ENCODE measurements around the gene GLIS1. TPM values are rescaled to one million over a fixed set of nuclear protein-coding genes. Genes with fewer than 3 reads are reported as not detected.
"Not testable (repeated sequence)": the region's sequence is repeated elsewhere in the genome, so short reads cannot be mapped to it uniquely, and the experiment has no call there.

Gene GLIS1
- total RNA-seq (0.42 TPM), polyA plus RNA-seq (2.0 TPM)

DNA sequence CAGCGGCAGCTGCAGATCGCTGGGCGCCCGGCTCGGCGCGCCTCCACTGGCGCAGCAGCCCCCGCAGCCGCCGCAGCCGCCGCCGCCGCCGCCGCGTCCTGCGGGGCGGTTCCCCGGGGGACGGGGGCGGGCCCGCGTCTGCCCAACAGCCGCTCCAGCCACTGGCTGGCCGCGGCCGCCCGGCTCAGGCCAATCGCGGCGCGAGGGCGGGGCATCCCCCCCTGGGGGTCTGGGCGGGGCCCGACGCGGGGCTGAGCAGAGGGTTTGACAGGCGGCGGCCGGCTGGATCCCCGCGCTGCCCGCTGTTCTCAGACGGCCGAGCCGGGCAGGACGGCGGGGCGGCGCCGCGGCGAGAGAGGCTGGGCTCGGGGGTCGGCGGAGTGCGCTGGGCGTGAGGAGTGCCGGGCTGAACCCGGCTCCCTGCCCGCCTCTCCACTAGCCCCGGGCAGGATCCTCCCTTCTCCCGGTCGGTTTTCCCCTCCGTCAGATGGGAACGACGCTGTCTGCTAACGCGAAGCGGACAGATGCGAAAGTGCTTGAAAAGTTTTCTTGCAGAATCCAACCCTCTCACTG, at the start of gene GLIS1:
Gene GLIS1 (minus strand): TSS at position 56 of the 573 bp plus-strand sequence. CDS start 1,100 bp downstream, outside the sequence.
- WGBS: under 1% methylated on average over 72 of the region's 73 CpGs
- Histone ChIP-seq H3K36me3 (ENCODE audit: insufficient read depth) (no peaks in the 10 kb centered on the region), H3K27ac (ENCODE audit: low read depth) (no peak within 1 kb of the TSS), H3K4me3 (ENCODE audit: low read depth, low read length) (peak within 1 kb of the TSS; percentile 59), H3K4me1 (ENCODE audit: insufficient read depth) (no peaks in the 10 kb centered on the region)
- no peak for DNase-seq (ENCODE audit: extremely low spot score)

DNA sequence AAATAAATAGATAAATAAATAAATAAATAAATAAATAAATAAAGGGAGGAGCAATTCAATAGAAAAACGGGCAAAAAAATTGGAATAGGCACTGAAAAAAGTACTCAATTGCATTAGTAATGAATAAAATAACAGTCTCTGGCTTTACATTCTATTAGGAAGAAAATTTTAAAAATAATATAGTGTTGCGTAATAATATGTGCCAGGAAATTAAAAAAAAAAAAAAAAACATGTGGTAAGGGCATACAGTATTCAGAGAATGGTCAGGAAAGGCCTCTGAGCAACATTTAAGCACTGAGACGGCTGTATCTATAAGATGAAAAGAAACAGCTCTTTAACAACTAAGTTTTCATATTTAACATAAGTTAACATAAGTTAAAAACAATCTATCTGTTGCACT, 48.7 kb upstream of the GLIS1 start:
- H3K4me3 ChIP-seq (ENCODE audit: low read depth, low read length): no peak overlapping the region
- DNase-seq (ENCODE audit: extremely low spot score): no peak
- no peaks in the 10 kb centered on the region for H3K4me1 ChIP-seq (ENCODE audit: insufficient read depth)
- no peak overlapping the region for H3K27ac ChIP-seq (ENCODE audit: low read depth)
- WGBS: 95% methylated on average over 3 of the region's 3 CpGs
- H3K36me3 ChIP-seq (ENCODE audit: insufficient read depth): no peaks in the 10 kb centered on the region

DNA sequence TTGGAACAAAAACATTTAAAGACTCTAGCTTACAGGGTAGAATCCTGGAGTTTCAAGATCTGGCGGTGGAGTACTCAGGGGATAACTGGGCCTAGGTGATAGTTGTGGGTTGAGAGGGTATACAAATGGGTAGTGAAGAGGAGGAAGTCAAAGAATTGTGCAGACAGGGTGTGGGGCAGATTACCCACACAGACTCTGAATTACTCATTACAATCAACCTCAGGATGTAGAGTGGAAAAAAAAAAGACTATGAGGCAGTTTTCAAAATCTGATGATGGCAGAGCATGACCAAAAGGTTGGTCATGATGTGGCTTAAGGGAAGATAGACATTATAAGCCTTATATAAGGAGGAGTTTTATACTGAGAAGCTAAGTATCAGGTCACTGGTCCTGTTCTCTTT, 44.1 kb upstream of the GLIS1 start:
- no peaks in the 10 kb centered on the region for H3K36me3 ChIP-seq (ENCODE audit: insufficient read depth)

DNA sequence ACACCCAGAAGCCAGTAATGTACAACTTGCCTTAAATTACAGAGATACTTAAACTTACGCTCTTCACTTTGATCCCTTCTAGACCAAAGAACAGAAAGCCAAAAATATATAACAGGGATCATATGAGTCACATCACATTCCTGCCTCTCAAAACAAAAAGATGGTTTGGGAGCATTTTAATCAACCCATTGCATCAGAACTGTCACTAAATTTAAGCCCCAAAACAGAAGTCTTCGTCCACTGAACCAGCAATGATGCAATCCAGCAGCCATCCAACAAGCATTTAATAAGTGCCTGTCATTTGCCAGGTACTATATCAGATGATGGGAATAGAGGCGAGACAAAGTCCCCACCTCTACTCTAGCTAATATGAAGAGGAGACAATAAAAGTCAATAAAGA, 42.7 kb upstream of the GLIS1 start:
- H3K36me3 ChIP-seq (ENCODE audit: insufficient read depth): peaks cover 2% of the 10 kb centered on the region
- no peak overlapping the region for H3K4me3 ChIP-seq (ENCODE audit: low read depth, low read length)
- 95% methylated on average over 3 of the region's 3 CpGs for WGBS
- H3K4me1 ChIP-seq (ENCODE audit: insufficient read depth): no peaks in the 10 kb centered on the region
- no peak for DNase-seq (ENCODE audit: extremely low spot score)
- no peak overlapping the region for H3K27ac ChIP-seq (ENCODE audit: low read depth)

More for the DNA sequence above, 44.1 kb upstream of the GLIS1 start:
- H3K27ac ChIP-seq (ENCODE audit: low read depth): no peak overlapping the region
- no peaks in the 10 kb centered on the region for H3K4me1 ChIP-seq (ENCODE audit: insufficient read depth)
- no peak overlapping the region for H3K4me3 ChIP-seq (ENCODE audit: low read depth, low read length)
- WGBS: 91% methylated on average over 1 of the region's 1 CpG
- DNase-seq (ENCODE audit: extremely low spot score): no peak

DNA sequence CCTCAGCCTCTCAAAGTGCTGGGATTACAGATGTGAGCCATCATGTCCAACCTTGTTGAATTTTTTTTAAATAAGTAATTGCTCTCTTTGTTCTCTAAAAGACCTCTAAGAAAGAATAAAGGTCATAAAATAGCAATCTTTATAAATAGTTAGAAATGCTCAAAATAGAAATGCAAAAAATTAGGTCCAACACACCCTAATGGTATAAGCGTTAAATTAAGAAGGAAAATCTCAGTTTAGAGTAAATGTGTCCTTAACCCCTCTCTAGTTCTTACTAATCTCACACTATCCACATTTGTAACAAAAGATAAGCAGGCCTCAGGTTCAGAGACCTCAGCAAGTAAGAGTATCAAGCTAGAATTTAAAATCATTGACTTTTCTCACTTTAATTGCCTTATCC, 38.3 kb upstream of the GLIS1 start:
- Histone ChIP-seq H3K36me3 (ENCODE audit: insufficient read depth) (peaks cover 2% of the 10 kb centered on the region), H3K4me3 (ENCODE audit: low read depth, low read length) (no peak overlapping the region), H3K4me1 (ENCODE audit: insufficient read depth) (no peaks in the 10 kb centered on the region), H3K27ac (ENCODE audit: low read depth) (no peak overlapping the region)
- WGBS: 97% methylated on average over 1 of the region's 1 CpG
- DNase-seq (ENCODE audit: extremely low spot score): no peak

DNA sequence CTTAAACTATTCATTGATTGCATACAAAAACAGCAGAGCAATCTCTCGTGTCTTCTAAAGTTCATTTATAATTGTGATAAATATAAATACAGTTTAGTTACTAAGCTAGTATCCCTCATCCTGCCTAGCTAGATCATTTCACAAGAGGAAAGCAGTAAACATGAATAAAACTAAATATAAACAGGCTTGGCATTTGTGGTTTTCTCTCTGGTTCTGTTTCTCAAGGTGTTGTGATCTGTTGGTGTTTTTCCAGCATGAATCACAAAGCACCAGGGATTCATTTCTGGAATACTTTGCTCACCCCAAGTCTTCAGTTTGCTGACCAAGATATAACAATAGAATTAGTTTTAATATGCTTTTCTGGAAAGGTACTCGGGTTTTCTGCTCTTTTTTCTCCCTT, 32.7 kb upstream of the GLIS1 start:
- WGBS: 81% methylated on average over 2 of the region's 2 CpGs

DNA sequence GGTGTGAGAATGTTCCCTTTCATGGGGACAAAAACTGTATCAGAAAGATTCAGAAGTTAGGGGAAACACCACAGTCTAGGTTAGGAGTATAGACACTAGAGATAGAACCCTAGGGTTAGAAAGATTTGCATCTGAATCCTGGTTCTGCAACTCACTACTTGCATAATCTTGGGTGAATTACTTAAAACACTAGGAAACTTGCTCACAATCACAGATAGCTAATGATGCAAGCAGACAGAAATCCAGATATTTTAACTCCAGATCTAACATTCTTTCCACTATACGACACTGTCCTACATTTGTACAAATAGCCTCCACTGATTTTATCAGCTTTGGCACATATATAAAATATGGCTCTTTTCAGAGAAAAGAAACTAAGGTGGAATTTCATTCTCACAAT, 30.8 kb upstream of the GLIS1 start:
- Histone ChIP-seq H3K4me1 (ENCODE audit: insufficient read depth) (no peaks in the 10 kb centered on the region), H3K36me3 (ENCODE audit: insufficient read depth) (no peaks in the 10 kb centered on the region), H3K4me3 (ENCODE audit: low read depth, low read length) (no peak overlapping the region), H3K27ac (ENCODE audit: low read depth) (no peak overlapping the region)
- DNase-seq (ENCODE audit: extremely low spot score): no peak
- WGBS: 95% methylated on average over 1 of the region's 1 CpG

More for the DNA sequence above, 32.7 kb upstream of the GLIS1 start:
- Histone ChIP-seq H3K36me3 (ENCODE audit: insufficient read depth) (no peaks in the 10 kb centered on the region), H3K4me3 (ENCODE audit: low read depth, low read length) (no peak overlapping the region), H3K27ac (ENCODE audit: low read depth) (no peak overlapping the region), H3K4me1 (ENCODE audit: insufficient read depth) (no peaks in the 10 kb centered on the region)
- DNase-seq (ENCODE audit: extremely low spot score): no peak

DNA sequence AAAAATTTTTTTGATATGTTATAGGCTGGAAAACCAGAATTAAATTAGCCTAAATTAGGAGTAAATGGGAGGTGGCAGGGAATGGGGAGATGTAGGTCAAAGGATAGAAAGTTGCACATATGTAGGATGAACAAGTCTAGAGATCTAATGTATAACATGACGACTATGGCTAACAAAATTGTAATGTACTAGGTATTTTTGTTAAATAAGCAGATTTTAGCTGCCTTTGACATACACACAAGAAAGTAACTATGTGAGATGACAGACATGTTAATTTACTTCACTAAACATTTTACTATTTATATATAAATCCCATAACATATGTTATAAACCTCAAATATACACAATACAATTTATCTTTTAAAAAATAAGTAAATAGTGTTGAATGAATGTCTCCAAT, 30.2 kb upstream of the GLIS1 start:
- no peak overlapping the region for H3K27ac ChIP-seq (ENCODE audit: low read depth)
- H3K36me3 ChIP-seq (ENCODE audit: insufficient read depth): no peaks in the 10 kb centered on the region
- DNase-seq (ENCODE audit: extremely low spot score): no peak
- no peaks in the 10 kb centered on the region for H3K4me1 ChIP-seq (ENCODE audit: insufficient read depth)
- H3K4me3 ChIP-seq (ENCODE audit: low read depth, low read length): no peak overlapping the region
- WGBS: 94% methylated on average over 1 of the region's 1 CpG

DNA sequence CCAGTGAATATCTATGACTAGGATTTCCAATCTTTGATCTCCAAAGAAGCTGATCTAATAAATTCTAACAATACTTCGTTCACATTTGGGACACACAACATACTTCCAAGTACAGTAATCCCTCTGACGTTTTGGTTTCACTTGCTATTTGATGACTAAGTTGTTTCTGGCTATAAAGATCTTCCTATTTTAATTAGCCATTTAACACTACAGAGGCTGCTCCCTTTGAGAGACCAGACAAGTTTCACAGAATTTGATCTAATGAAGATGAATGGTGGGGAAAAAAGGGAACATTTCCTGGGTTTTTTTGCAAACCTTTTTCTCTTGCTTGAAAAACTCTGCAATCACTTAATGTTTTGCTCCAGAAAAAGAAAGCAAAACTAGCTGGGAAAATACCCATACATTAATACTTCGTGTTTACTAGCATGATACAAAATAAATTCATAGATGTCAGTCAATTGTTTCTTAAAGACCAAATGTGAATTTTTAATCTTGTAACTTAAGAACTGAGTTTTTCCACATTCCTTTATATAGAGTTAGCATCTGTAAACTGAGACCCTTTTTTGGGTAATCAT, 28.0 kb upstream of the GLIS1 start:
- H3K27ac ChIP-seq (ENCODE audit: low read depth): no peak overlapping the region
- WGBS: 42% methylated on average over 3 of the region's 3 CpGs
- no peak overlapping the region for H3K4me3 ChIP-seq (ENCODE audit: low read depth, low read length)
- no peaks in the 10 kb centered on the region for H3K36me3 ChIP-seq (ENCODE audit: insufficient read depth)
- no peak for DNase-seq (ENCODE audit: extremely low spot score)
- H3K4me1 ChIP-seq (ENCODE audit: insufficient read depth): no peaks in the 10 kb centered on the region

DNA sequence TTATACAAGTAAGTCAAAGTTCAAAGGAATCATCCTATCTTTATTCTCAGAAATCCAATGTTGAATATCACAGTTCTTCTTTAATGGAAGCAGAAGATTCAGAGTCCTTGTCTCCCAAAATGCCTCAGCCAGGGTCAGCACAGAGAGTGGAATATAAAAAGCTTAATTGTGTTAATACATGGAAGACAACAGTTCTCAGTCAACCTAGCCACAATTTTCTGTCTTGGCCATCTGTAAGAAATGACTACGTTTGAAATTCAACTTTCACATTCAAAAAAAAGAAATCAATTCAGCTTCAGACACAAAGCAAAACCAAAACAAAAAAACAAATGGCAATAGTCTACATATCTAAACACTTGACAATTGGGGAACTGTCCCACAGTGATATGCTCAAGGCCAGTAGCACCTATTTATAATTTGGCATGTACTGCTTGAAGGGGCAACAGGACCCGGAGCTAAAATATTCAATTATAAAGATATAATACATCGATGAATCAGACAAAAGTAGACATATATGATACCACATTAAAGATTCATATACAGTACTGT, 27.3 kb upstream of the GLIS1 start:
- Histone ChIP-seq H3K4me1 (ENCODE audit: insufficient read depth) (no peaks in the 10 kb centered on the region), H3K36me3 (ENCODE audit: insufficient read depth) (no peaks in the 10 kb centered on the region), H3K27ac (ENCODE audit: low read depth) (no peak overlapping the region), H3K4me3 (ENCODE audit: low read depth, low read length) (no peak overlapping the region)
- 84% methylated on average over 3 of the region's 3 CpGs for WGBS
- no peak for DNase-seq (ENCODE audit: extremely low spot score)

DNA sequence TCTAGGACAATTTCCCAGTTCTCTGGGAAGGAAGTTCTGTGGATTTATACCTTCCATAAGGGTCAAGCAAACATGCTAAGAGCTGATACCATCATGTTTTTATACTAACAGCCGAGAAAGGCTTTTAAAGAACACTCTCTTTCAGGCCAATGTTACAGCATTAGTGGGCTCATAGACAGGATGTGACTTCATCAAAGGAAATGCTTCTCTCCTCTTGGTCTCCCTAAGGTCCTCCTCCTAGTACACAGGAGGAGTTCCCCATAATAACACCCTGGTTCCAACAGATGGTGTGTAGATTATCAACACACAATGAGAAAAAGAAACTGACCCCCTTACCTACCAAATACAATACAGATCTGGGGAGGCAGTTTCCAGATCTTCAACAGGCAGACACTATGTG, 26.7 kb upstream of the GLIS1 start:
- Histone ChIP-seq H3K27ac (ENCODE audit: low read depth) (no peak overlapping the region), H3K4me1 (ENCODE audit: insufficient read depth) (no peaks in the 10 kb centered on the region), H3K4me3 (ENCODE audit: low read depth, low read length) (no peak overlapping the region), H3K36me3 (ENCODE audit: insufficient read depth) (no peaks in the 10 kb centered on the region)
- WGBS: 77% methylated on average over 1 of the region's 1 CpG
- no peak for DNase-seq (ENCODE audit: extremely low spot score)

DNA sequence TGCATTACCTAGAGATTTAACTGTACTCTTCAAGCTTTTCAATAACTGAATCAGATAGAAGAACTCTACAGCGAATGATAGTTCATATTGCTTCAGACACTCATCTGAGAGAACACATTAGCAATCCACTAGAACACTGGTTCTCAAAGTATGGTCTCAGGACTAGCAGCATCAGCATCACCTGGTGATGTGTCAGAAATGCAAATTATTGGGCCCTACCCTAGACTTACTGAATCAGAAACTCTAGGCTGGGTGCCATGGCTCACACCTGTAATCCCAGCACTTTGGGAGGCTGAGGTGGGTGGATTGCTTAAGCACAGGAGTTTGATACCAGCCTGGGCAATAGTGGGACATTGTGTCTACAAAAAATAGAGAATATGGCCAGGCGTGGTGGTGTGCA, 24.9 kb upstream of the GLIS1 start:
- H3K4me3 ChIP-seq (ENCODE audit: low read depth, low read length): no peak overlapping the region
- no peaks in the 10 kb centered on the region for H3K36me3 ChIP-seq (ENCODE audit: insufficient read depth)
- DNase-seq (ENCODE audit: extremely low spot score): no peak
- no peaks in the 10 kb centered on the region for H3K4me1 ChIP-seq (ENCODE audit: insufficient read depth)
- H3K27ac ChIP-seq (ENCODE audit: low read depth): no peak overlapping the region
- WGBS: 95% methylated on average over 2 of the region's 2 CpGs

DNA sequence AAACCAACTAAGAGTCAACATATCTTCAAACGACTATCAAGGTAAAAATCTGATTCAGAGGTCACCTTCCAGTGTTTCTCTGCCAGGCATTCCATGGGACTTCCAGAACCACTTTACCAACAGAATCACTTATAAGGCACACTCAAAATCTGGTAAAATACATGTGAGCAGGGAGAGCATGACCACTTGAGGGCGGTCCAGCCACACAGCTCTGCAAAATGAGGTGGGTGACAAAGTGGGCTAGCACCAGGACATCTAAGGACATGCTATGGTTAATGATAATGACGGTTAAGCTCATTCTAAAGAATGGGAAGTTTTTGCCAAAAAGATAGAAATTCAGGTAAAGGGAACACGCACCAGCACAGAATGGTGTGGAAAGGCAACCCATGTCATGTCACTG, 24.5 kb upstream of the GLIS1 start:
- Histone ChIP-seq H3K36me3 (ENCODE audit: insufficient read depth) (no peaks in the 10 kb centered on the region), H3K4me3 (ENCODE audit: low read depth, low read length) (no peak overlapping the region), H3K27ac (ENCODE audit: low read depth) (no peak overlapping the region), H3K4me1 (ENCODE audit: insufficient read depth) (no peaks in the 10 kb centered on the region)
- no peak for DNase-seq (ENCODE audit: extremely low spot score)
- 93% methylated on average over 4 of the region's 4 CpGs for WGBS

DNA sequence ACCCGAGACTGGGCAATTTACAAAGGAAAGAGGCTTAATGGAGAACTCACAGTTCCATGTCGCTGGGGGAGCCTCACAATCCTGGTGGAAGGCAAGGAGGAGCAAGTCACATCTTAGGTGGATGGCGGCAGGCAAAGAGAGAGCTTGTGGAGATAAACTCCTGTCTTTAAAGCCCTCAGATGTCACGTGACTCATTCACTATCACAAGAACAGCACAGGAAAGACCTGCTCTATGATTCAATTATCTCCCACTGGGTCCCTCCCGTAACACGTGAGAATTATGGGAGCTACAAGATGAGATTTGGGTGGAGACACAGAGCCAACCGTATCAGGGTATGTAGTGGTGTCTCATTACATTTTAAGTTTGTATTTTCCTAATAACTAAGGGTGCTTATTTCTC, 21.5 kb upstream of the GLIS1 start:
- not testable (repeated sequence) for H3K4me3 ChIP-seq (ENCODE audit: low read depth, low read length); H3K4me1 ChIP-seq (ENCODE audit: insufficient read depth); H3K36me3 ChIP-seq (ENCODE audit: insufficient read depth); DNase-seq (ENCODE audit: extremely low spot score); H3K27ac ChIP-seq (ENCODE audit: low read depth)
- 78% methylated on average over 7 of the region's 7 CpGs for WGBS
